Endothelial cell (in vitro differentiated cells): Measurements from ENCODE around the gene PUS10. TPM values are rescaled to one million over a fixed set of nuclear protein-coding genes. Genes with fewer than 3 reads are reported as not detected.

Experiments
- DNase-seq: peaks from one replicate; pipeline ENCODE4 v3.0.0; 2021; ENCODE audit warnings: low spot score
- H3K27ac Mint-ChIP-seq: one replicate; pipeline ENCODE4 v1.8.0; 2021; ENCODE audit warnings: mixed read lengths, inconsistent platforms; ENCODE audit not compliant: unreplicated experiment
- H3K27me3 Mint-ChIP-seq: one replicate; pipeline ENCODE4 v1.8.0; 2021; ENCODE audit warnings: mild to moderate bottlenecking, moderate library complexity, mixed read lengths, inconsistent platforms; ENCODE audit not compliant: unreplicated experiment
- H3K36me3 Mint-ChIP-seq: one replicate; pipeline ENCODE4 v1.8.0; 2021; ENCODE audit warnings: mild to moderate bottlenecking, low read depth, mixed read lengths, inconsistent platforms; ENCODE audit not compliant: unreplicated experiment
- H3K4me1 Mint-ChIP-seq: one replicate; pipeline ENCODE4 v1.8.0; 2021; ENCODE audit warnings: mild to moderate bottlenecking, mixed read lengths, inconsistent platforms; ENCODE audit not compliant: unreplicated experiment
- H3K4me3 Mint-ChIP-seq: one replicate; pipeline ENCODE4 v1.8.0; 2021; ENCODE audit warnings: mild to moderate bottlenecking, mixed read lengths, inconsistent platforms; ENCODE audit not compliant: unreplicated experiment
- H3K9me3 Mint-ChIP-seq: one replicate; pipeline ENCODE4 v1.8.0; 2021; ENCODE audit warnings: mixed read lengths, inconsistent platforms; ENCODE audit not compliant: unreplicated experiment
- total RNA-seq: library from RNA; stranded (reverse); fragmentation: NEBNext Ultra II Directional; extraction: Animal tissue kit (Norgen Biotek cat#: 25700); gene quantifications from one replicate; pipeline ENCODE4 v1.2.1, GENCODE V29; 2021; ENCODE audit not compliant: unreplicated experiment
- TF ChIP-seq, protein P1 (sequence below): fragments of 200-600 bp; sonication (generic); IDR thresholded peaks from one replicate; pipeline ENCODE4 v1.5.0; 2021; ENCODE audit warnings: antibody characterized with exemption; ENCODE audit not compliant: unreplicated experiment

The PUS10 gene
- total RNA-seq, 1 donor from 2014 or later, result 8.5 TPM

GRCh38 chr2:61011678-61012077 is 6.4 kb downstream of the PUS10 start:
- DNase-seq, result no peak
- H3K27me3 Mint-ChIP-seq, result no peaks in the 10 kb centered on the region
- no peak overlapping the region for H3K27ac Mint-ChIP-seq
- H3K4me1 Mint-ChIP-seq, result no peaks in the 10 kb centered on the region
- H3K9me3 Mint-ChIP-seq, result no peaks in the 10 kb centered on the region
- TF ChIP-seq, protein P1, sequence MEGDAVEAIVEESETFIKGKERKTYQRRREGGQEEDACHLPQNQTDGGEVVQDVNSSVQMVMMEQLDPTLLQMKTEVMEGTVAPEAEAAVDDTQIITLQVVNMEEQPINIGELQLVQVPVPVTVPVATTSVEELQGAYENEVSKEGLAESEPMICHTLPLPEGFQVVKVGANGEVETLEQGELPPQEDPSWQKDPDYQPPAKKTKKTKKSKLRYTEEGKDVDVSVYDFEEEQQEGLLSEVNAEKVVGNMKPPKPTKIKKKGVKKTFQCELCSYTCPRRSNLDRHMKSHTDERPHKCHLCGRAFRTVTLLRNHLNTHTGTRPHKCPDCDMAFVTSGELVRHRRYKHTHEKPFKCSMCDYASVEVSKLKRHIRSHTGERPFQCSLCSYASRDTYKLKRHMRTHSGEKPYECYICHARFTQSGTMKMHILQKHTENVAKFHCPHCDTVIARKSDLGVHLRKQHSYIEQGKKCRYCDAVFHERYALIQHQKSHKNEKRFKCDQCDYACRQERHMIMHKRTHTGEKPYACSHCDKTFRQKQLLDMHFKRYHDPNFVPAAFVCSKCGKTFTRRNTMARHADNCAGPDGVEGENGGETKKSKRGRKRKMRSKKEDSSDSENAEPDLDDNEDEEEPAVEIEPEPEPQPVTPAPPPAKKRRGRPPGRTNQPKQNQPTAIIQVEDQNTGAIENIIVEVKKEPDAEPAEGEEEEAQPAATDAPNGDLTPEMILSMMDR, result no peak
- H3K36me3 Mint-ChIP-seq, result peaks cover 2% of the 10 kb centered on the region
- no peak overlapping the region for H3K4me3 Mint-ChIP-seq

DNA sequence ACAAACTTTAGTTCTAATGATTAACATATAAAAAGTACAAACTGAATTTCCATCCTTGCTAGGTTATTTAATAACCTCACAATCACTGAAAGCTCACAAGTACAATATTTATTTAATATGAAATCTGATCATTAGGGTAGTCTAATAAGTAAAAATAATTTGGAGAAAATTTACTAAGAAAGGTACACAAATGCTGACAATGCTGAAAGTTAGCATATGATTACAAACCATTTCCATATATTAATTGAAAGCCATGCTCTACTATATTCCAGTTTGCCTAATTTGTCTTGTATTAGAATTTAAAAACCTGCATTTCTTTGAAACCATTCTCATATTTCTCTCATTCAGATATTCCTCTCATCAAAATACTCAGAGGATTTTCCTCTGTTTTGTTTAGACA is 8.7 kb downstream of the PUS10 start:
- Mint-ChIP-seq H3K27me3 (no peaks in the 10 kb centered on the region), H3K27ac (no peak overlapping the region), H3K4me1 (no peaks in the 10 kb centered on the region), H3K4me3 (no peak overlapping the region), H3K36me3 (no peaks in the 10 kb centered on the region), H3K9me3 (no peaks in the 10 kb centered on the region)
- TF ChIP-seq, protein P1, result no peak
- DNase-seq, result no peak

- H3K9me3 Mint-ChIP-seq, result no peaks in the 10 kb centered on the region
- no peak overlapping the region for H3K27ac Mint-ChIP-seq
- no peaks in the 10 kb centered on the region for H3K27me3 Mint-ChIP-seq
- DNase-seq, result no peak
- no peak overlapping the region for H3K4me3 Mint-ChIP-seq
- TF ChIP-seq, protein P1, result no peak
- no peaks in the 10 kb centered on the region for H3K36me3 Mint-ChIP-seq
- no peaks in the 10 kb centered on the region for H3K4me1 Mint-ChIP-seq
These were observed 11.5 kb downstream of the PUS10 start for GRCh38 chr2:61006486-61007105.

GRCh38 chr2:61005736-61006135 is 12.3 kb downstream of the PUS10 start:
- H3K4me1 Mint-ChIP-seq, result no peaks in the 10 kb centered on the region
- no peak overlapping the region for H3K4me3 Mint-ChIP-seq
- no peaks in the 10 kb centered on the region for H3K9me3 Mint-ChIP-seq
- no peak overlapping the region for H3K27ac Mint-ChIP-seq
- DNase-seq, result no peak
- TF ChIP-seq, protein P1, result no peak
- H3K27me3 Mint-ChIP-seq, result no peaks in the 10 kb centered on the region
- H3K36me3 Mint-ChIP-seq, result no peaks in the 10 kb centered on the region

GRCh38 chr2:60998628-60999545 is 19.2 kb downstream of the PUS10 start:
- Mint-ChIP-seq H3K4me1 (no peaks in the 10 kb centered on the region), H3K9me3 (no peaks in the 10 kb centered on the region), H3K36me3 (peaks cover 5% of the 10 kb centered on the region), H3K27ac (no peak overlapping the region), H3K4me3 (no peak overlapping the region), H3K27me3 (no peaks in the 10 kb centered on the region)
- DNase-seq, result no peak
- TF ChIP-seq, protein P1, result peak; percentile 45
